Omental fat pad (tissue), 4 donors: ENCODE measurements around the gene TMEM82. TPM values are rescaled to one million over a fixed set of nuclear protein-coding genes. Genes with fewer than 3 reads are reported as not detected.

Experiments used
- ATAC-seq: fragments of 150-250 bp; one replicate; pipeline ENCODE4 v1.9.1; 2016; ENCODE audit warnings: mild to moderate bottlenecking, moderate library complexity; ENCODE audit not compliant: low FRiP score
- DNase-seq: peaks from one replicate; pipeline ENCODE4 v3.0.0-alpha.2; 2019; ENCODE audit warnings: low spot score
- total RNA-seq, 4 donors: library from RNA; depleted of rRNA; stranded (reverse); fragments of >200 nt; gene quantifications; one replicate each; pipeline ENCODE4 v1.1.0, GENCODE V29; 2016
- TF ChIP-seq, protein P1 (sequence below), 3 donors: fragments of 450-650 bp; IDR thresholded peaks; one replicate each; pipeline ENCODE4 v1.5.1; 2016 to 2017; ENCODE audit warnings: antibody characterized with exemption in 3 of 3, mild to moderate bottlenecking in 3 of 3, moderate library complexity in 2 of 3

Gene TMEM82
- total RNA-seq, 4 donors from 2014 or later, result not detected

- no peak for DNase-seq
- TF ChIP-seq, protein P1, sequence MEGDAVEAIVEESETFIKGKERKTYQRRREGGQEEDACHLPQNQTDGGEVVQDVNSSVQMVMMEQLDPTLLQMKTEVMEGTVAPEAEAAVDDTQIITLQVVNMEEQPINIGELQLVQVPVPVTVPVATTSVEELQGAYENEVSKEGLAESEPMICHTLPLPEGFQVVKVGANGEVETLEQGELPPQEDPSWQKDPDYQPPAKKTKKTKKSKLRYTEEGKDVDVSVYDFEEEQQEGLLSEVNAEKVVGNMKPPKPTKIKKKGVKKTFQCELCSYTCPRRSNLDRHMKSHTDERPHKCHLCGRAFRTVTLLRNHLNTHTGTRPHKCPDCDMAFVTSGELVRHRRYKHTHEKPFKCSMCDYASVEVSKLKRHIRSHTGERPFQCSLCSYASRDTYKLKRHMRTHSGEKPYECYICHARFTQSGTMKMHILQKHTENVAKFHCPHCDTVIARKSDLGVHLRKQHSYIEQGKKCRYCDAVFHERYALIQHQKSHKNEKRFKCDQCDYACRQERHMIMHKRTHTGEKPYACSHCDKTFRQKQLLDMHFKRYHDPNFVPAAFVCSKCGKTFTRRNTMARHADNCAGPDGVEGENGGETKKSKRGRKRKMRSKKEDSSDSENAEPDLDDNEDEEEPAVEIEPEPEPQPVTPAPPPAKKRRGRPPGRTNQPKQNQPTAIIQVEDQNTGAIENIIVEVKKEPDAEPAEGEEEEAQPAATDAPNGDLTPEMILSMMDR (IDR thresholded peaks at IDR 0.05), result no peak
Observed at GRCh38 chr1:15726508-15726907, 15.8 kb upstream of the TMEM82 start.

GRCh38 chr1:15727021-15727420 is 15.3 kb upstream of the TMEM82 start:
- TF ChIP-seq, protein P1 (IDR thresholded peaks at IDR 0.05), result no peak
- ATAC-seq (no peak), DNase-seq (no peak)

More at GRCh38 chr1:15726508-15726907, 15.8 kb upstream of the TMEM82 start:
- ATAC-seq, result no peak

GRCh38 chr1:15727424-15727823 is 14.9 kb upstream of the TMEM82 start:
- DNase-seq, result no peak
- ATAC-seq, result no peak
- TF ChIP-seq, protein P1 (IDR thresholded peaks at IDR 0.05), result no peak

- ATAC-seq, result no peak
- no peak for DNase-seq
- TF ChIP-seq, protein P1 (IDR thresholded peaks at IDR 0.05), result no peak
Observed at GRCh38 chr1:15727866-15728534, 14.3 kb upstream of the TMEM82 start.

- ATAC-seq, result no peak
- DNase-seq, result no peak
- TF ChIP-seq, protein P1 (IDR thresholded peaks at IDR 0.05), result no peak
Observed at GRCh38 chr1:15728937-15729657, 13.2 kb upstream of the TMEM82 start.

DNA sequence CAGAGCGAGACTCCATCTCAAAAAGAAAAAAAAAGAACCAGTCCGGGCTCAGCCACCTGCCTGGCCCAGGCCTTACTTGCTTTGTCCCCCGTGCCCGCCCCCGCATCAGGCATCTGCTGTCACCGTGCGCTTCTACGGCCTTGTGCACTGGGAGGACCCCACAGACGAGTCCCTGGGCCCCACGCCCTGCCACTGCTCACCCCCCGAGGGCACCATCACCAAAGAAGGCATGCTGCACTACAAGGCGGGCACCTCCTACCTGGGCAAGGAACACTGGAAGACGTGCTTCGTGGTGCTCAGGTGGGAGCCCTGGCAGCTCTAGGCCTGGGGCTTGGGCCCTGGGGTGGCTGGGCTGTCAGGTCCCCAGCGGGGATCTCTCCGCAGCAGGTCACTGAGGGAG is 11.9 kb upstream of the TMEM82 start:
- no peak for DNase-seq
- TF ChIP-seq, protein P1 (IDR thresholded peaks at IDR 0.05), result no peak
- ATAC-seq, result no peak

DNA sequence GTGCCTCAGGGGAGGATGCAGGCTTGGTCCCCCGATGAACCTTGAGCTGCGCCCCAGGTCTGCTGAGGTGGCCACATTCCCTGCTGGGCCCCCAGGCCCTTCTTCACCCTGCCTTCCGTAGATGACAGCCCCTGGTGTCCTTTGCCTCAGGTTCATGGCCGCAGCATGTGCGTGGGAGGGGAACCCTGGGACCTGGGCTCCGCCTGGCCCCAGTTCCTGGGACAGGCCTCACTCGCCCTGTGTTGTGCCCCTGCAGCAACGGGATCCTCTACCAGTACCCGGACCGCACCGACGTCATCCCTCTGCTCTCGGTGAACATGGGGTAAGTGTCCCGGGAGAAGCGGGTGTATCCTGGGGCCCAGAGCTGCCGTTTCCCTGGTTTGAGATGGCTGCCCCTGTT is 11.4 kb upstream of the TMEM82 start:
- TF ChIP-seq, protein P1 (IDR thresholded peaks at IDR 0.05), result no peak
- no peak for ATAC-seq
- no peak for DNase-seq
